MM.1S (cell line): ENCODE measurements around the gene CYP2A13.
A peak's percentile ranks its signal among the peaks of the same experiment; 100 is the strongest.
"Not testable (repeated sequence)": the region's sequence is repeated elsewhere in the genome, so short reads cannot be mapped to it uniquely, and the experiment has no call there.

Source experiments
- DNase-seq: peaks from one replicate; pipeline ENCODE4 v3.0.0-alpha.2; 2015
- H2AFZ ChIP-seq: fragments of 300-600 bp; sonication (generic); 2 replicates; pipeline ENCODE4 v1.6.0; 2016; ENCODE audit warnings: antibody characterized with exemption, low read length
- H3F3A ChIP-seq: fragments of 300-600 bp; sonication (generic); 2 replicates; pipeline ENCODE4 v1.6.1; 2016; ENCODE audit warnings: mild to moderate bottlenecking, antibody characterized with exemption, low read length, moderate library complexity, mixed read lengths; ENCODE audit not compliant: insufficient read depth
- H3K27ac ChIP-seq: fragments of 300-600 bp; sonication (generic); 2 replicates; pipeline ENCODE4 v1.5.1; 2016; ENCODE audit warnings: mild to moderate bottlenecking, low read length
- H3K27me3 ChIP-seq: fragments of 300-600 bp; sonication (generic); replicated peaks from 2 replicates; pipeline ENCODE4 v1.6.0; 2016; ENCODE audit warnings: low read length; ENCODE audit not compliant: insufficient read depth
- H3K36me3 ChIP-seq: fragments of 300-600 bp; sonication (generic); replicated peaks from 2 replicates; pipeline ENCODE4 v1.6.1; 2016; ENCODE audit warnings: mild to moderate bottlenecking, low read length, mixed read lengths; ENCODE audit not compliant: insufficient read depth
- H3K4me1 ChIP-seq: fragments of 300-600 bp; sonication (generic); 2 replicates; pipeline ENCODE4 v1.6.1; 2016; ENCODE audit warnings: low read length, mixed read lengths
- H3K4me2 ChIP-seq: fragments of 300-600 bp; sonication (generic); 2 replicates; pipeline ENCODE4 v1.6.0; 2016; ENCODE audit warnings: low read depth, low read length
- H3K4me3 ChIP-seq: fragments of 300-600 bp; sonication (generic); 2 replicates; pipeline ENCODE4 v1.5.1; 2016; ENCODE audit warnings: low read length, mixed read lengths
- H3K79me2 ChIP-seq: fragments of 300-600 bp; sonication (generic); 2 replicates; pipeline ENCODE4 v1.6.1; 2016; ENCODE audit warnings: mixed run types, low read length, mixed read lengths
- H3K9ac ChIP-seq: fragments of 300-600 bp; sonication (generic); 2 replicates; pipeline ENCODE4 v1.6.1; 2016; ENCODE audit warnings: low read length, mixed read lengths
- H3K9me2 ChIP-seq: fragments of 300-600 bp; sonication (generic); replicated peaks from 2 replicates; pipeline ENCODE4 v1.6.1; 2016; ENCODE audit warnings: mild to moderate bottlenecking, low read length, mixed read lengths; ENCODE audit not compliant: insufficient read depth
- H3K9me3 ChIP-seq: fragments of 300-600 bp; sonication (generic); replicated peaks from 2 replicates; pipeline ENCODE4 v1.6.1; 2016; ENCODE audit warnings: mild to moderate bottlenecking, low read length, mixed read lengths; ENCODE audit not compliant: insufficient read depth
- H4K20me1 ChIP-seq: fragments of 300-600 bp; sonication (generic); 2 replicates; pipeline ENCODE4 v1.6.1; 2016; ENCODE audit warnings: mild to moderate bottlenecking, low read length, moderate library complexity, mixed read lengths; ENCODE audit not compliant: insufficient read depth
- EZH2 ChIP-seq: fragments of 300-600 bp; sonication (generic); optimal IDR thresholded peaks from 2 replicates; pipeline ENCODE3; 2017; ENCODE audit warnings: low read depth, mild to moderate bottlenecking, antibody characterized with exemption, low read length, mixed read lengths
- EZH2phosphoT487 ChIP-seq: fragments of 300-600 bp; sonication (generic); IDR thresholded peaks from 2 replicates; pipeline ENCODE4 v1.6.1; 2018; ENCODE audit warnings: antibody characterized with exemption, low read length
- TF ChIP-seq, protein P1 (sequence below): fragments of 300-600 bp; sonication (generic); IDR thresholded peaks from 2 replicates; pipeline ENCODE4 v1.5.1; 2016; ENCODE audit warnings: antibody characterized with exemption, low read length, mixed read lengths

The CYP2A13 gene

DNA sequence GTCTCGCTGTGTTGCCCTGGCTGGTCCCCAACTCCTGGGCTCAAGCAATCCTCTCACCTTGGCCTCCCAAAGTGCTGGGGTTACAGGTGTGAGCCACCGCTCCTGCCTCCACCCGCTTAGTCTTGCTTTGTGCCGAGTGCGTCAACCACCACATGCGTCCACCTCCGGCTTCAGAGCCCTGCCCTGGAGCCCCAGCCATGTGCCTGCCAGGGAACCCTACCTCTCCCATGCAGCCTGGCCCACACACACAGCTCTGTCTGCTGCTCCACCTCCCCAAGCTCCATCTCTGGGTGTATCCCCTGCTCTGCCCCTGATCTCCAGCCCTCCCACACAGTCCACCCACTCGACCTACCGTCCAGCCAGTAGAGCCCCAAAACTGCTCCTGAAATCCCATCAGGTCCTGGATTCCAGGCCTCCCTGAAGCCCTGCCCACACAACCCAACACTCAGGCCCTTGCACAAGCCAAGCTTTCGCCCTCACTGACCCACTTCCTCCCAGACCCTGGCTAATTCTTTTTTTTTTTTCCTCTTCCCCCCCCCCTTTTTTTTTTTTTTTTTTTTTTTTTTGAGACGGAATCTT, 35.6 kb downstream of the CYP2A13 start:
- H4K20me1 ChIP-seq, result no peaks in the 10 kb centered on the region
- H3F3A ChIP-seq, result no peaks in the 10 kb centered on the region
- H3K36me3 ChIP-seq, result no peaks in the 10 kb centered on the region
- H3K27ac ChIP-seq, result no peak overlapping the region
- H3K9me3 ChIP-seq, result no peaks in the 10 kb centered on the region
- H3K9me2 ChIP-seq, result no peaks in the 10 kb centered on the region
- TF ChIP-seq EZH2, result no peak
- TF ChIP-seq, protein P1, sequence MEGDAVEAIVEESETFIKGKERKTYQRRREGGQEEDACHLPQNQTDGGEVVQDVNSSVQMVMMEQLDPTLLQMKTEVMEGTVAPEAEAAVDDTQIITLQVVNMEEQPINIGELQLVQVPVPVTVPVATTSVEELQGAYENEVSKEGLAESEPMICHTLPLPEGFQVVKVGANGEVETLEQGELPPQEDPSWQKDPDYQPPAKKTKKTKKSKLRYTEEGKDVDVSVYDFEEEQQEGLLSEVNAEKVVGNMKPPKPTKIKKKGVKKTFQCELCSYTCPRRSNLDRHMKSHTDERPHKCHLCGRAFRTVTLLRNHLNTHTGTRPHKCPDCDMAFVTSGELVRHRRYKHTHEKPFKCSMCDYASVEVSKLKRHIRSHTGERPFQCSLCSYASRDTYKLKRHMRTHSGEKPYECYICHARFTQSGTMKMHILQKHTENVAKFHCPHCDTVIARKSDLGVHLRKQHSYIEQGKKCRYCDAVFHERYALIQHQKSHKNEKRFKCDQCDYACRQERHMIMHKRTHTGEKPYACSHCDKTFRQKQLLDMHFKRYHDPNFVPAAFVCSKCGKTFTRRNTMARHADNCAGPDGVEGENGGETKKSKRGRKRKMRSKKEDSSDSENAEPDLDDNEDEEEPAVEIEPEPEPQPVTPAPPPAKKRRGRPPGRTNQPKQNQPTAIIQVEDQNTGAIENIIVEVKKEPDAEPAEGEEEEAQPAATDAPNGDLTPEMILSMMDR, result no peak
- no peak for TF ChIP-seq EZH2phosphoT487
- DNase-seq, result no peak
- H2AFZ ChIP-seq, result no peak overlapping the region
- H3K4me3 ChIP-seq, result no peak overlapping the region
- no peak overlapping the region for H3K4me2 ChIP-seq
- no peak overlapping the region for H3K9ac ChIP-seq
- H3K27me3 ChIP-seq, result peaks cover 15% of the 10 kb centered on the region
- H3K4me1 ChIP-seq, result no peaks in the 10 kb centered on the region
- no peaks in the 10 kb centered on the region for H3K79me2 ChIP-seq

DNA sequence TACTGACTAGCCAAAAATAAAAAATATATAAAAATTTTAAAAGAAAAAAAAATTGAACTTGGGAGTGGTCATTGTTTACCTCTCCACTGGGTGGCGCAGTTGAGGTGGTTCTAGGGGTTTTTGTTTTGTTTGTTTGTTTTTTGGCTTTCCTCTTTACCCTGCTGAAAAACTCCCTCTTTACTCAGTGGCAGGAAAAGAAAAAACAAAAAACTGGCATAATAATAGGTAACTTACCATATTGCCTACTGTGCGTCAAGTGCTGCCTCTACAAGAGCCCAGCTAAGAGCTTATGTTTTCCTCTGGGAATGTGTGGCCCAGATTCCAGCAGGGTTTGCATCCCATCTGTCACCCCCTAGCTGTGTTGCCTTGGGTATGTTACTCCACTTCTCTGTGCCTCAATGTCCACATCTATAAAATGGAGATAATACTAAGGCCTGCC, 38.5 kb downstream of the CYP2A13 start:
- peak; percentile 22 for DNase-seq
- H3K9ac ChIP-seq, H3K4me3 ChIP-seq, H3K79me2 ChIP-seq, H4K20me1 ChIP-seq, H3K9me3 ChIP-seq, H3K36me3 ChIP-seq, H3F3A ChIP-seq, H3K4me1 ChIP-seq, H3K27ac ChIP-seq, H3K4me2 ChIP-seq, H2AFZ ChIP-seq, H3K9me2 ChIP-seq: not testable (repeated sequence)
- H3K27me3 ChIP-seq, result peaks cover 28% of the 10 kb centered on the region
- TF ChIP-seq, protein P1, result peak; percentile 33

DNA sequence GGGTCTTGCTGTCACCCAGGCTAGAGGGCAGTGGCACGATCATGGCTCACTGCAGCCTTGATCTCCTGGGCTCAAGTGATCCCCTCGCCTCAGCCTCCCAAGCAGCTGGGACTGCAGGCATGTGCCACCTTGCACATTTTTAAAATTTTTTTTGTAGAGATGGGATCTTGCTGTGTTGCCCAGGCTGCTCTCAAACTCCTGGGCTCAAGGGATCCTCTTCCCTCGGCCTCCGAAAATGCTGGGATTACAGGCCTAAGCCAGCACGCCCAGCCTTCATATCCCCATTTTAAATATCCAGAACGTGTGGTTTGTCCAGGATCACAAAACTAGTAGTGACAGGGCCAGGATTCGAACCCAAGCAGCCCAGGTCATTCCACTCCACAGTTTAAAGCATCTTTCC, 39.1 kb downstream of the CYP2A13 start:
- H3K4me3 ChIP-seq, H4K20me1 ChIP-seq, H3K9me3 ChIP-seq, H3K9me2 ChIP-seq, H3K4me2 ChIP-seq, H3K9ac ChIP-seq, H3K27ac ChIP-seq, DNase-seq, H3F3A ChIP-seq, H2AFZ ChIP-seq, H3K4me1 ChIP-seq, H3K79me2 ChIP-seq, H3K36me3 ChIP-seq: not testable (repeated sequence)
- H3K27me3 ChIP-seq, result peaks cover 33% of the 10 kb centered on the region

DNA sequence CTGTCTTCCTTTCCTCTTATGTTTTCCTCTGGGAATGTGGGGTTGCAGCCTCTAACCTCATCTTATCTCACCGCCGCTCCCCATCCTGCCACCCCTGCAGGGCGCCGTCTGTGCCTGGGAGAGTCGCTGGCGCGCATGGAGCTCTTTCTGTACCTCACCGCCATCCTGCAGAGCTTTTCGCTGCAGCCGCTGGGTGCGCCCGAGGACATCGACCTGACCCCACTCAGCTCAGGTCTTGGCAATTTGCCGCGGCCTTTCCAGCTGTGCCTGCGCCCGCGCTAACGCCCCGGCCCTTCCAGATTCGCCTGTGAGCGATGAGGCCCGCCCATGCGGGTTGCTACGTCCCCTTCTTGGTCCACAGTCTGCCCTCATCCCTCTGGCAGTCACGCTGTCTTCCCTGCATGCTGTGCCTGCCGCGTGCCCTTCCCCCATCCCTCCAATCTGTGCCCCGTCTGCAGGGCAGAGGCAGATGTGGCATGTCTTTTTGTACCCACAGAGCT, 39.6 kb downstream of the CYP2A13 start:
- H2AFZ ChIP-seq, H4K20me1 ChIP-seq, H3F3A ChIP-seq, H3K27ac ChIP-seq, H3K4me1 ChIP-seq, H3K36me3 ChIP-seq, H3K4me2 ChIP-seq, H3K4me3 ChIP-seq, H3K9me2 ChIP-seq, H3K9me3 ChIP-seq, H3K9ac ChIP-seq, H3K79me2 ChIP-seq: not testable (repeated sequence)
- TF ChIP-seq, protein P1, result peak; percentile 44
- peak; percentile 48 for DNase-seq
- H3K27me3 ChIP-seq, result peaks cover 38% of the 10 kb centered on the region
